Measurements from ENCODE around the gene NASP.

- no peak for TF ChIP-seq EP300 (IDR thresholded peaks at IDR 0.05; ENCODE audit: borderline replicate concordance)
- TF ChIP-seq, protein P1, sequence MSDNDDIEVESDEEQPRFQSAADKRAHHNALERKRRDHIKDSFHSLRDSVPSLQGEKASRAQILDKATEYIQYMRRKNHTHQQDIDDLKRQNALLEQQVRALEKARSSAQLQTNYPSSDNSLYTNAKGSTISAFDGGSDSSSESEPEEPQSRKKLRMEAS (IDR thresholded peaks at IDR 0.05) = no peak
- no peak for TF ChIP-seq TCF12 (IDR thresholded peaks at IDR 0.05; ENCODE audit: low read depth)
- no peak for TF ChIP-seq CREB1 (IDR thresholded peaks at IDR 0.05; ENCODE audit: low read depth)
- no peak for TF ChIP-seq CEBPB (IDR thresholded peaks at IDR 0.05)
- TF ChIP-seq FOXM1 (IDR thresholded peaks at IDR 0.05; ENCODE audit: borderline replicate concordance, low read depth) = no peak
- TF ChIP-seq TAF1 (IDR thresholded peaks at IDR 0.05; ENCODE audit: low read depth) = no peak
- TF ChIP-seq NFIC (IDR thresholded peaks at IDR 0.05) = no peak
- TF ChIP-seq, protein P2, sequence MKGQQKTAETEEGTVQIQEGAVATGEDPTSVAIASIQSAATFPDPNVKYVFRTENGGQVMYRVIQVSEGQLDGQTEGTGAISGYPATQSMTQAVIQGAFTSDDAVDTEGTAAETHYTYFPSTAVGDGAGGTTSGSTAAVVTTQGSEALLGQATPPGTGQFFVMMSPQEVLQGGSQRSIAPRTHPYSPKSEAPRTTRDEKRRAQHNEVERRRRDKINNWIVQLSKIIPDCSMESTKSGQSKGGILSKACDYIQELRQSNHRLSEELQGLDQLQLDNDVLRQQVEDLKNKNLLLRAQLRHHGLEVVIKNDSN (IDR thresholded peaks at IDR 0.05) = no peak
These were observed 32.0 kb downstream of the NASP start for GRCh38 chr1:45615885-45616284.

Measured in Ishikawa (cell line).